HepG2 (cell line): ENCODE results near the gene FBXO24. TPM values are rescaled to one million over a fixed set of nuclear protein-coding genes. Genes with fewer than 3 reads are reported as not detected.
A peak's percentile ranks its signal among the peaks of the same experiment; 100 is the strongest.

Experiments
- BRD4 ChIP-seq: sonication (generic); formaldehyde crosslinking; IDR thresholded peaks from 2 replicates; pipeline ENCODE4 v1.4.0; 2020; ENCODE audit warnings: missing genetic modification reagents
- DNMT3B ChIP-seq: conservative IDR thresholded peaks from 2 replicates; pipeline ENCODE4 v1.6.1; 2016; ENCODE audit warnings: missing biosample characterization, control low read depth
- DPF2 ChIP-seq: sonication (generic); formaldehyde crosslinking; IDR thresholded peaks from 2 replicates; pipeline ENCODE4 v1.4.0; 2020; ENCODE audit warnings: mild to moderate bottlenecking, low read depth, missing genetic modification reagents, borderline replicate concordance
- ESRRA ChIP-seq: sonication (generic); formaldehyde crosslinking; IDR thresholded peaks from 2 replicates; pipeline ENCODE4 v1.5.1; 2020; ENCODE audit warnings: mild to moderate bottlenecking, low read depth, missing genetic modification reagents
- HIC2 ChIP-seq: sonication (generic); formaldehyde crosslinking; IDR thresholded peaks from 2 replicates; pipeline ENCODE4 v1.9.0; 2022; ENCODE audit warnings: low read depth, missing genetic modification reagents
- KLF6 ChIP-seq: IDR thresholded peaks from 2 replicates; pipeline ENCODE4 v1.8.0; 2016; ENCODE audit warnings: missing biosample characterization, missing genetic modification reagents
- MXD3 ChIP-seq: IDR thresholded peaks from 2 replicates; pipeline ENCODE4 v1.6.1; 2016; ENCODE audit warnings: mild to moderate bottlenecking, missing biosample characterization, missing genetic modification reagents
- NR2C2 ChIP-seq: sonication (generic); formaldehyde crosslinking; IDR thresholded peaks from 2 replicates; pipeline ENCODE4 v1.4.0; 2020; ENCODE audit warnings: missing genetic modification reagents, mild to moderate bottlenecking, moderate library complexity, borderline replicate concordance
- RAD51 ChIP-seq: fragments of 450-650 bp; IDR thresholded peaks from 2 replicates; pipeline ENCODE4 v1.6.1; 2016; ENCODE audit warnings: borderline replicate concordance
- SMYD3 ChIP-seq: sonication (generic); formaldehyde crosslinking; IDR thresholded peaks from 2 replicates; pipeline ENCODE4 v1.8.1; 2023; ENCODE audit warnings: mild to moderate bottlenecking, missing genetic modification reagents
- SP4 ChIP-seq: sonication (generic); formaldehyde crosslinking; IDR thresholded peaks from 2 replicates; pipeline ENCODE4 v1.8.1; 2023; ENCODE audit warnings: mild to moderate bottlenecking, missing genetic modification reagents
- SRSF1 ChIP-seq: fragments of 200-400 bp; formaldehyde crosslinking; optimal IDR thresholded peaks from 2 replicates; pipeline ENCODE3; 2017; ENCODE audit warnings: mild to moderate bottlenecking, low read depth, low read length, moderate library complexity
- ZBTB10 ChIP-seq: sonication (generic); formaldehyde crosslinking; IDR thresholded peaks from 2 replicates; pipeline ENCODE4 v1.4.0; 2020; ENCODE audit warnings: missing genetic modification reagents, borderline replicate concordance
- ZBTB33 ChIP-seq: sonication (generic); formaldehyde crosslinking; IDR thresholded peaks from 2 replicates; pipeline ENCODE4 v1.4.0; 2020; ENCODE audit warnings: missing genetic modification reagents
- ZBTB46 ChIP-seq: sonication (generic); formaldehyde crosslinking; IDR thresholded peaks from 2 replicates; pipeline ENCODE4 v1.4.0; 2020; ENCODE audit warnings: mild to moderate bottlenecking, missing genetic modification reagents, borderline replicate concordance
- ZNF574 ChIP-seq: sonication (generic); formaldehyde crosslinking; IDR thresholded peaks from 2 replicates; pipeline ENCODE4 v1.4.0; 2020; ENCODE audit warnings: missing genetic modification reagents
- ZNF761 ChIP-seq: sonication (generic); formaldehyde crosslinking; conservative IDR thresholded peaks from 2 replicates; pipeline ENCODE4 v1.4.0; 2020; ENCODE audit warnings: mild to moderate bottlenecking, missing genetic modification reagents
- ZNF788 ChIP-seq: sonication (generic); formaldehyde crosslinking; IDR thresholded peaks from 2 replicates; pipeline ENCODE4 v1.5.0; 2020; ENCODE audit warnings: mild to moderate bottlenecking, missing genetic modification reagents, borderline replicate concordance
- polyA plus RNA-seq, 8 experiments: library from polyadenylated mRNA; depleted of rRNA in 3 of 8; stranded (reverse) in 7 of 8; unstranded in 1 of 8; fragments of >200 nt; fragmentation: Illumina TruSeq in 4 of 8; extraction: Trizol in 4 of 8; gene quantifications; 2 replicates each; pipeline versions ENCODE4 v1.2.1 to v1.2.3, GENCODE V29; 2011 to 2016; ENCODE audit warnings: low read depth in 4 of 8, missing spikeins in 1 of 8, mixed read lengths in 1 of 8; ENCODE audit not compliant: insufficient read depth in 1 of 8
- total RNA-seq, 5 experiments: library from RNA; depleted of rRNA; stranded (reverse); fragments of >200 nt; fragmentation: Illumina TruSeq; extraction: Trizol; gene quantifications; 2 replicates each; pipeline ENCODE4 v1.2.3, GENCODE V29; 2016; ENCODE audit warnings: low read depth in 1 of 5

FBXO24 gene
- total and polyA plus RNA-seq, 2 of the 13 experiments (the other 11 are each of a cell fraction or from before 2014, with no cell fraction given) = 0.20 to 0.55 TPM

- TF ChIP-seq SP4 (CRISPR knock-in tag) (peak; percentile 59; the same call in 1 of the 2 replicates), SMYD3 (no peak), ZNF574 (peak; percentile 47), ESRRA (peak; percentile 97), HIC2 (CRISPR knock-in tag) (0 out of 2 replicates have a peak, but pooled peaks have one; percentile 24), BRD4 (peak; percentile 37; the same call in 1 of the 2 replicates), ZNF788 (CRISPR knock-in tag) (peak; percentile 42; the same call in 1 of the 2 replicates), ZNF761 (0 out of 2 replicates have a peak, but pooled peaks have one; percentile 19), DNMT3B (CRISPR knock-in tag) (no peak), SRSF1 (peak; percentile 29), ZBTB33 (CRISPR knock-in tag) (0 out of 2 replicates have a peak, but pooled peaks have one; percentile 23), NR2C2 (CRISPR knock-in tag) (peak; percentile 60; the same call in 1 of the 2 replicates), MXD3 (CRISPR knock-in tag) (no peak), ZBTB10 (peak; percentile 96), RAD51 (no peak), ZBTB46 (CRISPR knock-in tag) (no peak), KLF6 (CRISPR knock-in tag) (no peak), DPF2 (peak; percentile 78)
These were observed 55.3 kb downstream of the FBXO24 start, which contains the start of gene TFR2 (continued) for GRCh38 chr7:100641463-100641859.
